HL-60 (cell line): ENCODE data around the gene ARSA.

ENCODE experiments used
- DNase-seq, 2 experiments: peaks; one replicate each; pipeline ENCODE4 v3.0.0-alpha.2; 2010 to 2020; ENCODE audit warnings: low read depth in 1 of 2, low spot score in 1 of 2
- H3K27ac ChIP-seq: fragments of 250-450 bp; sonication (Bioruptor Pico); replicated peaks from 2 replicates; pipeline ENCODE4 v1.5.1; 2020; ENCODE audit warnings: mild to moderate bottlenecking, moderate library complexity
- H3K27me3 ChIP-seq: fragments of 250-450 bp; sonication (Bioruptor Pico); 2 replicates; pipeline ENCODE4 v1.5.1; 2021; ENCODE audit warnings: mild to moderate bottlenecking, moderate library complexity; ENCODE audit not compliant: insufficient read depth, poor library complexity, severe bottlenecking
- H3K4me3 ChIP-seq: replicated peaks from 2 replicates; pipeline ENCODE4 v1.5.1; 2011; ENCODE audit warnings: mild to moderate bottlenecking, control low read depth, low read length; ENCODE audit not compliant: insufficient read depth
- CTCF ChIP-seq: IDR thresholded peaks from one replicate; pipeline ENCODE4 v1.5.1; 2011; ENCODE audit warnings: low read length, control low read depth, inconsistent platforms; ENCODE audit not compliant: insufficient read depth
- GABPA ChIP-seq: IDR thresholded peaks from 2 replicates; pipeline ENCODE4 v1.6.1; 2012; ENCODE audit warnings: low read depth
- POLR2AphosphoS5 ChIP-seq: IDR thresholded peaks from 2 replicates; pipeline ENCODE4 v1.6.1; 2012; ENCODE audit warnings: low read depth
- REST ChIP-seq: IDR thresholded peaks from 2 replicates; pipeline ENCODE4 v1.6.1; 2012; ENCODE audit warnings: low read depth; ENCODE audit not compliant: insufficient replicate concordance
- SPI1 ChIP-seq: IDR thresholded peaks from 2 replicates; pipeline ENCODE4 v1.6.1; 2012; ENCODE audit warnings: low read depth, mild to moderate bottlenecking, borderline replicate concordance

The ARSA gene

GRCh38 chr22:50577697-50577986, 50.3 kb downstream of the ARSA start:
- no peaks in the 10 kb centered on the region for H3K27me3 ChIP-seq
- no peak for DNase-seq
- H3K4me3 ChIP-seq, result no peak overlapping the region
- H3K27ac ChIP-seq, result no peak overlapping the region
- TF ChIP-seq GABPA, result no peak
- TF ChIP-seq REST, result no peak
- TF ChIP-seq POLR2AphosphoS5, result no peak
- TF ChIP-seq CTCF, result no peak
- TF ChIP-seq SPI1, result no peak

- no peaks in the 10 kb centered on the region for H3K27me3 ChIP-seq
- TF ChIP-seq CTCF, result no peak
- no peak for TF ChIP-seq POLR2AphosphoS5
- TF ChIP-seq REST, result no peak
- TF ChIP-seq GABPA, result no peak
- no peak for TF ChIP-seq SPI1
- no peak overlapping the region for H3K4me3 ChIP-seq
- DNase-seq, result no peak
- no peak overlapping the region for H3K27ac ChIP-seq
Observed at GRCh38 chr22:50576806-50577696, 50.9 kb downstream of the ARSA start.

- Histone ChIP-seq H3K27ac (no peak overlapping the region), H3K4me3 (no peak overlapping the region), H3K27me3 (no peaks in the 10 kb centered on the region)
- DNase-seq, result peak in 1 of 2 experiments; percentile 16
- no peak for TF ChIP-seq GABPA
- TF ChIP-seq CTCF, result no peak
- no peak for TF ChIP-seq POLR2AphosphoS5
Observed at GRCh38 chr22:50576070-50576469, 51.9 kb downstream of the ARSA start.
